GM19043 (cell line): ENCODE measurements around the gene EIF2S1.

Experiments
- ATAC-seq: cut with Tn5 transposase; IDR thresholded peaks from one replicate; pipeline ENCODE4 v1.9.1; 2021; ENCODE audit warnings: low read depth; ENCODE audit not compliant: unreplicated experiment

EIF2S1 gene

DNA sequence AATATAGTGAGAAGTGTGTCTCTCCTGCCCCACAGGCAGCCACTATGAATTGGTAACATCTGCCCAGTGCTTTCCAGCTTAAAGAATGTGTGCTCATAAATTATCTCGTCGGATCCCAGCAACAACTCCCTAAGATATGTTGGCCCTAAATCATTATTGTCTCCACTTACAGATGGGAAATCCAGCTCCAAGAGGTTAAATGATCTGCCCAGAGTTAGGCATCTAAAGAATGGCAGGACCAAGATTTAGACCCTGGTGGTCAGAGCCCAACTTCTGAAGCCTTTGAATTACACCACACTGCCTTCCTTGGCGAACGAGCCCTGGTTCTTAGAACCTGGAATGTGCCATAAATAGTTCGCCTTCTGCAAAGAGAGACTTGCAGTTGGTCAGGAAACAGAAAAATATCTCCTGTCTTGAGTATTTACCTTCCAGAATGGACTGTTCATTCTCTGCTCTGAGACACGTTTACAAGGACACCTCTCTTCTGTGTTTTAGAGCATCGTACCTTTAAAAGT lies 72.0 kb downstream of the EIF2S1 start:
- ATAC-seq = no peak

DNA sequence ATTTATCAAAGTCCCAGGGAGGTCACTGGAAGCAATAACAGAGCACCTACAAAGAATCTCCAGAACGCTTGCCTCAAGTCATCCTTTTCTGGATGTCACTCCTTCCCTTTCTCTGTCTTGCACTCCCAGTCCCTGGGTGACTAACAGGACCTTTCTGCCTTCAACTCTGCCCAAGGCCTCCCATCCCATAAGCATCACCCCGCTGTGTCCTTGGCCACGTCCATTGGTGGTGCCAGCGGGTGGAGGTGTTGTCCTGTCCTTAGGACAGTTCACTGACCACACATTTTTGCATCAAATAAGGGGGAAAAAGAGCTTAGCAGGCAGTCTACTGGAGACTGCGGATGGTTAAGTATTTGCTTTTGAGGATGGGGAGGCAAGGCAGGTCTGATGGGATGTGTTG lies 75.5 kb downstream of the EIF2S1 start:
- no peak for ATAC-seq
